ENCODE measurements around the gene TXNL4B.
A peak's percentile ranks its signal among the peaks of the same experiment; 100 is the strongest.

Gene TXNL4B

DNA sequence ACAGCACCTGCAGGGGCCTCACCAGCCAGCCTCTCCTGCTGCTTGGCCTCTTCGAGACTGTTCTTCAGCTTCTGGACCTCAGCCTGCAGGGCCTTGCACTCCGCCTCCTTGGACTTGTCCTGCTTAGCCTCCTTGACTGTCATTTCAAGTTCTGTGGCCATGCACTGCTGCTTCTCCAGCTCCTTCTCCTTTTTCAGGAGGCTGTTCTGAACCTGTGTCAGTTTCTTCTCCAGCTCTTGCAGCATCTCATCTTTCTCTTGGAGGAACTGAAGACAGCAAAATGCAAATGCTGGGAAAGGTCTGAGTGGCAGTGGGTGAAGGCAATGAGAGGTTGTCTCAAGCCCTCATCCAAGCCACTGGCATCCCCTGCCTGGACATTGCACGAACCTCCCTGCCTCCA, 39.3 kb upstream of the TXNL4B start:
- TF ChIP-seq, protein P1, sequence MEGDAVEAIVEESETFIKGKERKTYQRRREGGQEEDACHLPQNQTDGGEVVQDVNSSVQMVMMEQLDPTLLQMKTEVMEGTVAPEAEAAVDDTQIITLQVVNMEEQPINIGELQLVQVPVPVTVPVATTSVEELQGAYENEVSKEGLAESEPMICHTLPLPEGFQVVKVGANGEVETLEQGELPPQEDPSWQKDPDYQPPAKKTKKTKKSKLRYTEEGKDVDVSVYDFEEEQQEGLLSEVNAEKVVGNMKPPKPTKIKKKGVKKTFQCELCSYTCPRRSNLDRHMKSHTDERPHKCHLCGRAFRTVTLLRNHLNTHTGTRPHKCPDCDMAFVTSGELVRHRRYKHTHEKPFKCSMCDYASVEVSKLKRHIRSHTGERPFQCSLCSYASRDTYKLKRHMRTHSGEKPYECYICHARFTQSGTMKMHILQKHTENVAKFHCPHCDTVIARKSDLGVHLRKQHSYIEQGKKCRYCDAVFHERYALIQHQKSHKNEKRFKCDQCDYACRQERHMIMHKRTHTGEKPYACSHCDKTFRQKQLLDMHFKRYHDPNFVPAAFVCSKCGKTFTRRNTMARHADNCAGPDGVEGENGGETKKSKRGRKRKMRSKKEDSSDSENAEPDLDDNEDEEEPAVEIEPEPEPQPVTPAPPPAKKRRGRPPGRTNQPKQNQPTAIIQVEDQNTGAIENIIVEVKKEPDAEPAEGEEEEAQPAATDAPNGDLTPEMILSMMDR (IDR thresholded peaks at IDR 0.05; ENCODE audit: insufficient read depth, low read depth, low read length, missing control alignments) = no peak
- DNase-seq (ENCODE audit: low read depth) = no peak
- no peak overlapping the region for H3K4me3 ChIP-seq (ENCODE audit: low read length)

DNA sequence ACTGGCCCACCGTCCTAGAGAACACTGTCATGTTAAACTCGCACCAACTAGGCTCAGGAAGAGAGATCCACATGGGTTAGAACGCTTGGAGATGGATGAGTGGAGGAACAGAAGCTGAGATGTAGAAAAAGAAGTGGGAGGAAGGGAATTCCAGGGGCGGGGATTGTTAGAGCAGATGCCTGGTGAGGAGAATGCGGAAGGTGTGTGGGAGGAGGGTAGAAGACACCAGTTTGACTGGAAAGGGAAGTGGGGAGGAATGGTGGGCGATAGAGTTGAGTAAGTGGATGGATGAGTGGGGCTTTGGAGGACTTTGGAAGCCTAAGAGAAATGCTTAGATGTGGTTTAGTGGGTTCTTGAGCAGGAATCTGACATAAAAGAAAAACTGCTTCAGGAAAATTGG, 37.6 kb upstream of the TXNL4B start:
- TF ChIP-seq, protein P1 (IDR thresholded peaks at IDR 0.05; ENCODE audit: insufficient read depth, low read depth, low read length, missing control alignments) = no peak
- DNase-seq (ENCODE audit: low read depth) = peak; percentile 25
- no peak overlapping the region for H3K4me3 ChIP-seq (ENCODE audit: low read length)

DNA sequence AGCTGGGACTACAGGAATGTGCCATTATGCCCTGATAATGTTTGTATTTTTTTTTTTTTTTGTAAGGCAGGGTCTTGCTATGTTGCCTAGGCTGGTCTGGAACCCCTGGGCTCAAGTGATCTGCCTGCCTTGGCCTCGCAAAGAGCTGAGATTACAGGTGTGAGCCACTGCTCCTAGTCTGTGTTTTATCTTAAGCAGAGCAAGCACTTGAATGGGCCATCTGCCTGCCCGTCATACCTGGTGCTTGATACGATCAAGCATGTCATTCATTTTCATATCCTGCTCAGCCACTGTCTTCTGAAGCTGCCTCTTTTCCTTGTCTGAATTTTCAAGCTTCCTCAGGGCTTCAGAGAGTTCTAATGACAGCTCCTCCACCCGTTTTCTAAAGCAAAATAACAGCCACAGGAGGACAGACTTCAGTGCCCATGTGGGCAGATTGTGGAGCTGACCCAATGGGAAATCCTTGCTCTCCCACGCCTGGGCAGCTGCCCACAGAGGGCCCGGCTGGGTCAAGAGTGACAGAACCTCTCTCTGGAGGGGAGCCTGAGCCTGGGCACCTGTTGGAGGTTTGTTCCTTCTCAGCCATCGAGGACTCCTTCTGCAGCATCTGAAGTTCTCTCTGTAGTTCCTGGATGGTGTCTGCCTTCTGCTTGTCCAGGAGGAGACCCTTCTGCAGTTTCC, 36.7 kb upstream of the TXNL4B start:
- TF ChIP-seq, protein P1 (IDR thresholded peaks at IDR 0.05; ENCODE audit: insufficient read depth, low read depth, low read length, missing control alignments) = no peak
- DNase-seq (ENCODE audit: low read depth) = no peak
- H3K4me3 ChIP-seq (ENCODE audit: low read length) = no peak overlapping the region

DNA sequence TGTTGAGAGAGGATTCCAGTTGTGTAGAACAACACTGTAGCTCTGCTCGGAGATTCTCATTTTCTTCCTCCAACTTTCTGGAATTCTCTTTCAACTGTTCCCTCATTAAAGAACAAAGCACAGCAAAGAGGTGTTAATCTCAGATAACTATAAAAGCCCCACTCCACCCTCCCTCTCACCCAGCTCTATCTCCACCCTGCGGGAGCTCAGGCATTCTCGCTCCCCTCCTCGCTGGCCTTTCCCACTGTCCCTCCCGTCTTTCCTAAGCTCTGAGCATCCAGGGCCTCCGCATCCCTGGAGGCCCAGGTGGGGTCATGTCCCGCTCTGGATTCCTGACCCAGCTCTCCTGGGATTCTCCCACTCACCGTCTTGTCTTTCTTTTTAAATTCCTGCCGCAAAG, 35.3 kb upstream of the TXNL4B start:
- TF ChIP-seq, protein P1 (IDR thresholded peaks at IDR 0.05; ENCODE audit: insufficient read depth, low read depth, low read length, missing control alignments) = no peak
- H3K4me3 ChIP-seq (ENCODE audit: low read length) = no peak overlapping the region

DNA sequence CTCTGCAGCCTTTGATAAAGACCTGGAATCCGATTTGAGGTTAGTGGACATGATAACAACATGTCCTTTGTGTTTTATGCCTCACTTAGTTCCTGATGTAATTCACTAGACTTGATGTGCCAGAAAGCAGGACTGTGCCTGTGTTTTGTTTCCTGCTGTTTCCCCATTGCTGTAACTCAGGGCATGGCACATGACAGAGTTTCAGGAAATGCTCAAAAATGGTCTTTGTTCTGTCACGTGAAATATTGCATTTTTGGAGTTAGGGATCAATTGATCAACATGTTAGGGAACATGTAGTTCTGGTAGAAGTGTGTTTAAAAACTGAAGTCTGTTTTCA, 33.0 kb upstream of the TXNL4B start:
- TF ChIP-seq, protein P1 (IDR thresholded peaks at IDR 0.05; ENCODE audit: insufficient read depth, low read depth, low read length, missing control alignments) = no peak
- H3K4me3 ChIP-seq (ENCODE audit: low read length) = no peak overlapping the region
- DNase-seq (ENCODE audit: low read depth) = peak; percentile 13

More for the DNA sequence above, 35.3 kb upstream of the TXNL4B start:
- DNase-seq (ENCODE audit: low read depth) = no peak

DNA sequence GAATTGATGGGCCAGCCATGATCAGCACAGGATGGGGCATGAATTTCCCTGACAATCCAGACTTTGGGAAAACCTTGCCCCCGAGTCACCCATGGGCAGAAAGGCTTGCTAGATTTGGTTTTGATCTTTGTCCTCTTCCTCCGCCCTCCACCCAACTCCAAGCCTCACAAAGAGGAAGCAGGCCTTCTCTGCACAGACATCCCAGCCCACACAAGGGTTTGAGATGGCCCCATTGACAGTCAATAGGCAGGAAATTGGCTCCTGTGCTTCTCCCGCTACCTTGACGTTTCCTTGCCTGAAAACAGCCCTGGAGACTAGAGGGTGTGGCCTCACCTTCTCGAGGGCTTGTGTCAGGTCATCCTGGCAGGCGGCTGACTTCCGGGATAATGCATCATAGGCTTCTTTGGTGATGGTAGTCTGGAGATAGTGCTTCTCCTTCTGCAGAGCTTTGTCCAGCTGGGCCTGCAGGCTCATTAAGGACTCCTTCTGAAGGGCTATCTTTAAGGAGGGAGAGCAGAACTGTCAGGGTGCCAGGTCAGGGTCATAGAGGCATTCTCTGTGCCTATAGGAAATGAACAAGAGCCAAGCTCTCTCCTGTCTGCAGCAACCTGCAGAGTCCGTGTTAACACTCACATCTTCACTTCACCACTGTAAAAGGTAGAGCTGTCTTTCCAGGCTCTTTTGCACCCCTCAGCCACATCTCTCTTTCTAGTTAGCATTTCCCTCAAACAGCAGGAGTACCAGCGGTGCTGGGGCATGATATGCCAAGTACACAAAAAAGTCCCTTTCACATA, 32.4 kb upstream of the TXNL4B start:
- H3K4me3 ChIP-seq (ENCODE audit: low read length) = no peak overlapping the region
- TF ChIP-seq, protein P1 (IDR thresholded peaks at IDR 0.05; ENCODE audit: insufficient read depth, low read depth, low read length, missing control alignments) = no peak
- DNase-seq (ENCODE audit: low read depth) = no peak
